NT2/D1 (cell line): Measurements from ENCODE around the gene EXOC2.

Experiments used
- YY1 ChIP-seq: IDR thresholded peaks from 2 replicates; pipeline ENCODE4 v1.6.1; 2011; ENCODE audit not compliant: insufficient read length, insufficient read depth
- ZNF274 ChIP-seq: IDR thresholded peaks from 2 replicates; pipeline ENCODE4 v1.6.1; 2011; ENCODE audit warnings: mild to moderate bottlenecking, low read depth, low read length

DNA sequence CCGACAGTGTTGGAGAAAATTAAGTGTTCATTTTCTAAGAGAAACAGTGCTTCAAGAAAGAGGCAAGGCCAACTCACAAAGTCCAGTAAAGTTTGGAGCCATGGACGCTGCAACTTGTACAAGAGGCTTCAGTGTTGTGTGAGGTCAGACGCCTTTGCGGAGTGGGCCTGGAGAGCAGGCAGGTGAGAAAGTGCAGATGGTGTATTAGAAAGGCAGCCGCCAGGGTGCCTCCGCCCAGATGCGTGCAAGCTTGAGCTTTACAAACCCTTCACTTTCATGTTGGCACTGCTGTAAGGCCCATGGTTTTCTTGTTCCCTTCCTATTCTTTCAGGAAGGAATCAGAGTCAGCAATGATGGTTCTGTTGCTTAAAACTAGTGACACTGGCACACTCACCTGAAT, 25.4 kb upstream of the EXOC2 start:
- TF ChIP-seq ZNF274 (no peak), YY1 (no peak)
